ENCODE data around the gene RAX2.

The RAX2 gene

GRCh38 chr19:3796358-3796757 lies 24.3 kb upstream of the RAX2 start:
- DNase-seq (ENCODE audit: low read depth), result no peak
- TF ChIP-seq POLR2A (IDR thresholded peaks at IDR 0.05; ENCODE audit: extremely low read depth, insufficient read length) (no peak), CTCF (IDR thresholded peaks at IDR 0.05; ENCODE audit: low read depth, low read length) (no peak), MYC (IDR thresholded peaks at IDR 0.05; ENCODE audit: low read depth, low read length) (no peak), MAX (IDR thresholded peaks at IDR 0.05; ENCODE audit: low read depth, low read length) (no peak)
- H3K4me3 ChIP-seq (ENCODE audit: low read depth, low read length), result no peak overlapping the region

GRCh38 chr19:3793799-3794198 lies 21.8 kb upstream of the RAX2 start:
- TF ChIP-seq MYC (IDR thresholded peaks at IDR 0.05; ENCODE audit: low read depth, low read length) (no peak), MAX (IDR thresholded peaks at IDR 0.05; ENCODE audit: low read depth, low read length) (no peak), CTCF (IDR thresholded peaks at IDR 0.05; ENCODE audit: low read depth, low read length) (no peak), POLR2A (IDR thresholded peaks at IDR 0.05; ENCODE audit: extremely low read depth, insufficient read length) (no peak)
- DNase-seq (ENCODE audit: low read depth), result no peak
- H3K4me3 ChIP-seq (ENCODE audit: low read depth, low read length), result no peak overlapping the region

GRCh38 chr19:3792114-3792513 lies 20.1 kb upstream of the RAX2 start:
- DNase-seq (ENCODE audit: low read depth), result no peak

GRCh38 chr19:3790941-3791340 lies 18.9 kb upstream of the RAX2 start:
- no peak for TF ChIP-seq POLR2A (IDR thresholded peaks at IDR 0.05; ENCODE audit: extremely low read depth, insufficient read length)
- no peak for TF ChIP-seq CTCF (IDR thresholded peaks at IDR 0.05; ENCODE audit: low read depth, low read length)
- TF ChIP-seq MYC (IDR thresholded peaks at IDR 0.05; ENCODE audit: low read depth, low read length), result no peak
- no peak for TF ChIP-seq MAX (IDR thresholded peaks at IDR 0.05; ENCODE audit: low read depth, low read length)
- DNase-seq (ENCODE audit: low read depth), result no peak
- no peak overlapping the region for H3K4me3 ChIP-seq (ENCODE audit: low read depth, low read length)

More at GRCh38 chr19:3792114-3792513, 20.1 kb upstream of the RAX2 start:
- TF ChIP-seq POLR2A (IDR thresholded peaks at IDR 0.05; ENCODE audit: extremely low read depth, insufficient read length), result no peak
- TF ChIP-seq CTCF (IDR thresholded peaks at IDR 0.05; ENCODE audit: low read depth, low read length), result no peak
- TF ChIP-seq MYC (IDR thresholded peaks at IDR 0.05; ENCODE audit: low read depth, low read length), result no peak
- TF ChIP-seq MAX (IDR thresholded peaks at IDR 0.05; ENCODE audit: low read depth, low read length), result no peak
- H3K4me3 ChIP-seq (ENCODE audit: low read depth, low read length), result no peak overlapping the region

GRCh38 chr19:3790209-3790734 lies 18.2 kb upstream of the RAX2 start:
- no peak for DNase-seq (ENCODE audit: low read depth)
- H3K4me3 ChIP-seq (ENCODE audit: low read depth, low read length), result no peak overlapping the region
- TF ChIP-seq POLR2A (IDR thresholded peaks at IDR 0.05; ENCODE audit: extremely low read depth, insufficient read length), result no peak
- no peak for TF ChIP-seq MYC (IDR thresholded peaks at IDR 0.05; ENCODE audit: low read depth, low read length)
- no peak for TF ChIP-seq MAX (IDR thresholded peaks at IDR 0.05; ENCODE audit: low read depth, low read length)
- TF ChIP-seq CTCF (IDR thresholded peaks at IDR 0.05; ENCODE audit: low read depth, low read length), result no peak

All from NB4 (cell line).